DLD1 (cell line): ENCODE results near the gene AMN.

Experiments
- in situ Hi-C: cut with HindIII; loops from 2 replicates; pipeline ENCODE4 v1.10.0; 2017; ENCODE audit warnings: low sequenced_read_pairs

The AMN gene

GRCh38 chr14:102964152-102964730, 41.8 kb downstream of the AMN start:
- in situ Hi-C loops = no loop called here

GRCh38 chr14:102965282-102965681, 42.8 kb downstream of the AMN start:
- in situ Hi-C loops = no loop called here

GRCh38 chr14:102965971-102966655, 43.6 kb downstream of the AMN start:
- in situ Hi-C loops = no loop called here

DNA sequence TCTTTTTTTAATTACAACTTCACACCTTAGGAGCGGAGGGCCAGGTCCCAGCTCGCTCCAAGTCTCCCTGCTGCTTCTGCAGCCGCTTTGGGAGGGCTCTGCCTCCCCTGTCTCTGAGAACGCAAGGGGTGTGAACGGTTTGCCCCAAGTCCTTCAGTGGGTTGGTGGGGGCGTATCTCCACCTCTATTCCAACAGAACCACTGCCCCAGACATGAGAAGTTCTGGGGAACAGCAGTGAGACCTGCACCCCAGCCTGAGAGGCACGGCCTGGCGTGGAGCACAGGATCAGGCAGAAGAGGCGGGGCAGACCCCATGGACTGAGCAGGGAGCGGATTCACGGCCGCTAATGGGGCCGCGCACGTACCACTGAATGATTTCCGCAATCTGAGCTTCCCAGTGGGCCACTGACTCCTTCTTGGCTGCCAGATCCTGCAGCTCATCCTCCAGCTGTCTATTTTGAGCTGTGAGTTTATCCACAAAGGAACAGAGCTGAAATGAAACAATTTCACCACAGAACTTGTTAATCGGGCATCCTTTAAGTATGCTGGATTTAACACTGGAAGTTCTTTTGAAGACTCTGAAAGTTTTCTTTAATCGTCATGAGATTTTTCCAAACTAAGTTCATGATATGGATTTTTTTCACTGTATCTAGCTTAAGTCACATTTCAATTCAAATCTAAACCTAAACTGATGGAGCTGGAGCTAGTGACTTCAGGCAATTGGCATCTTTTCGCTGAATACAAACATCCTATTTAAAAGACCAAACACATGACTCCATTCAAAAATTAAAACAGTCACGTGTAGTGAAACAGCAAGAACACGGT, 44.4 kb downstream of the AMN start:
- in situ Hi-C loops = no loop called here

GRCh38 chr14:102967506-102967795, 45.0 kb downstream of the AMN start:
- in situ Hi-C loops = no loop called here

- in situ Hi-C loops = no loop called here
Observed at GRCh38 chr14:102968306-102968705, 45.8 kb downstream of the AMN start.

GRCh38 chr14:102969060-102969791, 46.8 kb downstream of the AMN start:
- in situ Hi-C loops = no loop called here

- in situ Hi-C loops = no loop called here
Observed at GRCh38 chr14:102969901-102970300, 47.4 kb downstream of the AMN start.

- in situ Hi-C loops = no loop called here
Observed at GRCh38 chr14:102970496-102970895, 48.0 kb downstream of the AMN start.

DNA sequence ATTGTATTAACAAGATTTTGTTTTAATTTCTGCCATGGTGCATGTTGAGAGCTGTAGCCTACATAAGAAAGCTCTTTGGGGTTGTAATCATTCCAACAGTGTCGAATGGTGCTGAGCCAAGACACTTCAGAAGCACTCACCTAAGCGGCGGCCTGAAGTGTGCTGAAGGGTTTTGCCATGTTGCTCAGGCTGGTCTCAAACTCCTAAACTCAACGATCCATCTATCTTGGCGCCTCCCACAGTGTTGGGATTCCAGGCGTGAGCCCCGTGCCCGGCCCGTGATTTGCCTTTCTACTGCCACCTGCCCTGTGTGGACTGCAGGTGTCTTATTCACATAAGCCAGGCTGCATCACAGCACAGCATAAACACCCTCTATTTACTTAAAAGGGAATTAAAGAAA, 48.9 kb downstream of the AMN start:
- in situ Hi-C loops = no loop called here

DNA sequence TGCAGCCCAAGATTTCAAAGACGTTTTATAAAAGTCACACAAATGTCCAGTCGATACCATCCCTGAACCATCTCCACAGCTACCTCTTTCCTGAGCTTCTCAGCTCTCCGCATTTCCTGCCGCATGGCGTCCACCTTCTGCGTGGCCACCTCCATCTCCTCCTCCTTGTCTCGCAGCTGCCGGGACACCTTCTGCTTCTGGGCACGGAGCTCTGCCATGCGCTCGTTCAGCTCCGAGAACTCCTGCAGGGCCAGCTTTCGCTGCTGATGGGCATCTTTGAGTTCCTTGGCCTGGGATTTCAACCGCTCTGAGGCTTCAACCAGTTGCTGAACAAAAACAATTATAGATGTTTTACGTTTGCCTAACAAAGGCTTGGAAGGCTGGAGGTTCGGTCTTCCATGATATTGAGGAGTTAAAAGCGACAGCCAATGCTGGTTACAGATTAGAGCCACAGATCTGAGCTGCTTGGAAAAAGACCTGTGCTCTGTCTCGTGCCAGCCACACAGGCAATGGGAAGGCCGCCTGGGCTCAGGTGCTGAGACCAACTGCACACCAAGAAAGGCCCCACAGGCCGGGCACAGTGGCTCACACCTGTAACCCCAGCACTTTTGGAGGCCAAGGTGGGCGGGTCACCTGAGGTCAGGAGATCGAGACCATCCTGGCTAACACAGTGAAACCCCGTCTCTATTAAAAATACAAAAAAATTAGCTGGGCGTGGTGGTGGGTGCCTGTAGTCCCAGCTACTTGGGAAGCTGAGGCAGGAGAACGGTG, 49.6 kb downstream of the AMN start:
- in situ Hi-C loops = no loop called here

DNA sequence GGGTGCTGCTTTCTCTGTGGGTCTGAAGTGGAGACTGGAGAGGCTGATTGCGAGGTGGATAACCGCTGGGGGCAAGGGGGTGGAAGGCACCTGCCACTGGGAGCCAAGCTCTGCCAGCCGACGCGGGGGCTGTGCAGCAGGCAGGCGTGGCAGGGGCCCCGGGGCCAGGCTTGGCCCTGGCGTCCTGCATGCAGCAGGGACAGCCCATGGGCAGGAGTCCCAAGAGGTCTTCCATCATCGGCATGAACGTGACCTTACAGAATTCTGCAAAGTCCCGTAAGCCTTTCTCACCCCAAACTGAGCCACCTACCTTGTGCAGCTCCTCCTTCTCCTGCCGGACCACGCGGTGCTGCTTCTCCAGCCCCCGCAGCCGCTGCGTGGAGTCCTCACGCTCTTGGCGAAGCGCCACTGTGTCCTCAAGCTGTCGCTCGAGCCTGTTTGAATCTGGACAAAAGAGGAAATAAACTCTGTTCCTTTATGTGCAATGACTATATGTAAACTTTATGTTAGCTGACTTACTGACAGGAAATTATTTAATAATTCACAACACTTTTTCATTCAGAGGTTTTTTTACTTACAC, 51.3 kb downstream of the AMN start:
- in situ Hi-C loops = no loop called here

DNA sequence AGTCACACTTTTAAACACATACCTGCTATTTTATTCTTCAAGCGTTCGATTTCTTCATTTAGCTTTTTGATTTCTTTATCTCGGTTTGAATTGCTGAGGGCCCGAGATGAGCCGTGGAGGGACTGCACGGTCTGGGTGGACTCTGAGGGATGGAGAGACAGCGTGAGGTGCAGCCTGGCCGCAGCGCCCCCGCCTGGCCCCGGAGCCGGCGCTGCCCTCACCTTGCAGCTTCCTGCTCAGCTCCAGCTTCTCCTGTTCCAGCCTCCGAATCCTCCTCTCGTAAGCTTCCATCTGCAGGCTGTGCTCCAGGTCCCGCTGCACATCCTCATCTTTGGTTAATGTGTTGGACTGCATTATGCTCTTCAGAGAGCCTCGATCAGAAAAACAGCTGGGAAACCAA, 53.2 kb downstream of the AMN start:
- in situ Hi-C loops = no loop called here

- in situ Hi-C loops = no loop called here
Observed at GRCh38 chr14:102977475-102977874, 55.0 kb downstream of the AMN start.

DNA sequence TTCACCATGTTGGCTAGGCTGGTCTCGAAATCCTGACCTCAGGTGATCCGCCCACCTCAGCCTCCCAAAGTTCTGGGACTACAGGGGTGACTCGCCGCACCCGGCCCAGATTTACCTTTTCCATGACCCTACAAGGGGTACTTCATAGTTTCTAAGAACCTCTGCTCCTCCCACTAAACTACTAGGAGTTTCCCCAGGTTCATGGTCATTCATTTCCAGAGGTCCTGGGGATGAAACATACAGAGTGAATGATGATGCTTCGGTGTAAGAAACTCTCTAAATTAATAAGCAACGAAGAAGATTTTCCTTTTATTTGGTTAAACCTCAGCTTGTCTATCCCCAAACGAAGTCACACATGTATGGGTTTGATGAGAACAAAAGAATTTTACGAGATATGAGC, 56.9 kb downstream of the AMN start:
- in situ Hi-C loops = no loop called here

- in situ Hi-C loops = no loop called here
Observed at GRCh38 chr14:102980409-102980810, 57.9 kb downstream of the AMN start.
